HG03460 (cell line): ENCODE data around the gene KCNC2.

Source experiments
- ATAC-seq: cut with Tn5 transposase; IDR thresholded peaks from one replicate; pipeline ENCODE4 v1.9.1; 2021; ENCODE audit not compliant: unreplicated experiment

Gene KCNC2

DNA sequence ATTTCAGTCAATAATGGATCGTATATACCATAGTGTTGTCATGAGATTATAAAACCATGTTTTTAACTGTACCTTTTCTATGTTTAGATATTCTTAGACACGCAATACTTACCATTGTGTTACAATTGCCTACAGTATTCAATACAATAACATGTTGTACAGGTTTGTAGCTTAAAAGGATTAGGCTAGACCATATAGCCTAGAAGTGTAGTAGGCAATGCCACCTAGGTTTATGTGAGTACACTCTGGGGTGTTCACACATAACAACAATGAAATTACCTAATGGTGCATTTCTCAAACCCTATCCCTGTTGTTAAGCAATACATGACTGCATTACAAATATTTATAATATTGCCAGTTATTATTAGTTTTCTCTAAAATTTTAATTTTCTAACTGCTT is 144.2 kb downstream of the KCNC2 start:
- ATAC-seq, result no peak

DNA sequence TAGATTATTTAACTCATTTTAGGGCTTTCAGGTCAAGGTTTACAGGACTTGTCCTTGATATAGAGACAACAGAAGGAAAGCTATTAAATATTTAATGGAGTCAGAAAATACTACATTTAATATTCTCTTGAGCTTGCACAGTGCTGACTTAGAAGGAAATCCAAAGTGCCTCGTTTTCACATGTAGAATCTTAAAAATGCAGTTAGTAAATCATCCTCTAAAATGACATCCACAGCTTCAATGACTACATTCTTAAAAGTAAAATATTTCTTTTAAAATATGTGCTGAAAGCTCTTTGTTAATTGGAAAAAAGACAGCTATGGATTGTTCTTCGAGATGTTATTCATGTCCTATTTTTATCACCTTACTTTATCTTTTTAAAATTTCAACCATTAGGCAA is 146.9 kb downstream of the KCNC2 start:
- ATAC-seq, result no peak

DNA sequence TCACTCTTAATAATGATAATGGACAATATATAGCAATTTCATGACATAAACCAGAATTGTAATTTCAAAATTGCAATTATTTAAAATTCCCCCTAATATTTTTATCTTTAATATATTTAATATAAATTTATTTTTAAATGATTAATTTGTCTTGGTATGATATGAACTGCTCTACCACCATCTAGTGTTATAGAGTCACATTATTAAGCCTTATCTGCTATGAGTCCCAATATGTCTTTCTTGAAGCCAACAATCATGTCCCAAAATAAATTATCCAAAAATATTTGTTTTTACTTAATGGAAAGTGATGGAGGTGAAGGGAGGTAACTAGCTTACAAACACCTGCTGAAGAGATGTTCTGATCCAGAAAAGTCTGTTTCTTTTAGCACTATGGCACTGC is 151.4 kb downstream of the KCNC2 start:
- ATAC-seq, result no peak

DNA sequence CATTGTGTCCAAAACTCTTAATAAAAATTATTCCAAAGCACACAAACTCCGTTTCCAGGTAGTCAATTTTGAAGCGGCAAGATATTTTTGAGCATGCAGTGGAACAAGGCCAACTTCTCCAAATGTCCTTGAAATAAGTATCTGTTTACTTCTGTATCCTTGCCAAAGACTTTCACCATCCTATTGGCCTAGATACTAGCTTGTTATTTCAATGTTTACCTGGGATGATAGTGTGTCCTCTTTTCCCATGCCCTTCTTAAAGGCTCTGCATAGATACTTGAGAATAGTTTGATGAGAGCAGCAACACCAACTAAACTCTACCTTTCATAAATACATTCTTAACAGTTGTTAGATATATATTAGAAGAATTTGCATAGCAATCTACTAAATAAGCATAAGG is 160.9 kb downstream of the KCNC2 start:
- no peak for ATAC-seq

DNA sequence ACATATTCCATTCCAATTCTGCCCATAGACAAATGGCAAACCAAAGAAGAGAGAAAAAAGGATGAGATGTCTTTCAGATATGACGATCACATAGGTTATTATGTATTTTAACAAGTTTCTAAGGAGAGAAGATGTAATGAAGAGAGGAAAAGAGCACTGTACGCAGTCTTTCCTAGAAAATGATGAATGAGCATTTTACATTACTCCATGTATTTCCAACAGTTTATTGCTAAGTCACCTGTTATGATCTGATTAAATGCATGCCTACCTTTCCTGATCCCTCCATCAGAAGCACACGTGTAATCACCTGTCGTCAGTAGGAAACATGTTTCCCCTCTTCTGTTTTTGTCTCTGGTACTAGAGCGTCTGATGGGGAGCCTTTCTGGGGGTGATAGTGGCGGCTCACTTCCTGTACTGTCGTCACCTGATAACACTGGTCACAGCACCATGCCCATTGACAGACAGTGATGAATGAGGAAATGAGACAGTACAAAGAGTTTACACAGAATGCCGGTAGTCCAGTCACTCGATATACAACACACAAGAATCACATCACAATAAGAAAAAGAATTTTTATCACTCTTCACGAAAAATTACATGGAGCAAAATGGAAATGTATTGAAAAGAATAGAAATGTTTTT is 161.6 kb downstream of the KCNC2 start:
- ATAC-seq, result no peak

DNA sequence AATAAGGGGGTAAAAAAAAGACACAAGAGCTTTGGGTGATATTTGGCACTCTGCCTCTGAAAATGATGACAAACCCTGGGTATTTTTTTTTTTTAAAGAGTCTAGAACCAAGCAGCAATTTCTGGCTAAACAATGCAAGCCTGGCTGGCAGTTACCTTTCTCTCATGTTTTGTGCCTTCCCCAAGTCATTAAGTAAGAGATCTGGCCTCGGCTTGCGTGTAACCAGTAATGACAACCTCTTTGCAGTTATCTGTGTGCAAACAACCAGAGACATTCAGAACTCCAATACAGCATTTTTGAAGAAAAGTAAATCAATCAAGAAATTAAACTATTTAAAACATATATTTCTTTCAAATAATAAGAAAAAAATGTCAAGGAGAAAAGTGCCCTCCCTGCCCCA is 167.5 kb downstream of the KCNC2 start:
- ATAC-seq, result no peak

DNA sequence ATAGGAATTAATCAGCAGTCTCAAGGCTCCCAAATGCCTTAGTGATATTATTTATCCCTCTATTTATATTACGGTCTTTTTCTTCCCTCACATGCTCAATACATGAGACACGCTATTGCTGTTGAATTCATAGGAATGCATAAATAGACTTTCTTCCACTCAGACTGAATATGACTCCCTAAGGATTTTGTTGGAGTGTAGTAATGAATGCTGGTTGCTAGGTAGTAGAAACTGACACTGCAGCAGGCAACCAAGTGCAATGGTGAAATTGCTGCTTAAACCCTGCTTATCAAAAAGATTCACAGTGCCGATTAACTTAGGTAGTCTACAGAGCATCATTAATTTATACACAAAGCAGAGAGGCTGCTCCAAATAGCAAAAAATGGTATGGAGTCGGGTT is 168.2 kb downstream of the KCNC2 start:
- no peak for ATAC-seq

DNA sequence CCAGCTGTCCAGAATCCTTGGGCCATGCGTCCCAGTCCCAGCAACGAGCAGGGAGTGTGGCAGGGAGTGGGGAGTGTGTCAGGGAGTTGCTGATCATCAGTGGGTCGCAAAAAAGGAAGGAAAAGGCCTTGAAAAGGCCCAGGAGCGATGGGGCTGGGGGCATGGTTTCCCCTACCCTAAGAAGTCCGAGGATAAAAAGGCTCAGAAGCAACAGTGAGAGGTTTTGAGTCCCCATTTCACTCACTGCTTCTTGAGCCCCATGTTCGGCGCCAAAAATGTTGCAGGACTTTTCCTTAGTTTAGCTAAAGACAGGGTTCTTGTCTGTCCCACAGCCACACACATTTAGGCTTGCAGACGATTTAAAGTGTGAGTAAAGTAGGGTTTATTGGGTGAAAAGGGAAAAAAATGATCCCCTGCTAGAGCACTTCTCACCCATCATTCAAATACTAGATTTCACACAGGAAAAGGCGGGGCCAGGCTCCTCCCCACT is 189.5 kb downstream of the KCNC2 start:
- no peak for ATAC-seq

DNA sequence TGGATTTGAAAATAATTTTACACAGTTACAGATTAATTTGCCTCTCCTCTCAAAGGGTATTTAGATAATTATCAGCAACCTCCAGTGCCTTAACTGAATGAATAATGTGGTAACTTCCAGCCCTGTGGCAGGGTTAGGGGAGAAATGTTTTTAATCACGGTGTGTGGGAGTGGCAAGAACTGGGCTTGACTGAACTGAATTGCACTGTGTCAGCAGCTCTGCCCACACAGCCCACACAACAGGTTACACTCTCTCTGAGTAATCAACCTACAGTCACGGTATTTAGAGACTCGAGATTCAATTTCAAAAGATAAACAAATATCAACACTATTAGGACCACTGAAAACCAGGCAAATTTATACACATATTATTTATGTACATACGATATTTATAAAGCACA is 198.5 kb downstream of the KCNC2 start:
- no peak for ATAC-seq

DNA sequence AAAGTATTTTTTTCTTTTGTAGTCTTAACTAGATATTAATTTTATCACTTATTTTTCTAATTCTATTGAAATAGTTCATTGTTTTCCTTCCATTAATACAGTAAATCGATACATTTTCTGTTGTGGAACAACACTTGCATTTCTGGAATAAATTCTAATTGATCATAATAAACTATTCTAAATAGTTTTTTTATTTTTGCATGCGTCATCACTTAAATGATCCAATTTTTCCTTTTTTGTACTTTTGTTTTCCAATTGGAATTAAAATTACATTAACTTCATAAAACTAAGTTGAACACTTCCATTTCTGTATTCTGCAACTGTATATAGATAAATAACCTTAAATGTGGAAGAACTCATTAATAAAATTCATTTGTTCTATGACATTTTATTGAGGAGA is 202.5 kb downstream of the KCNC2 start:
- ATAC-seq, result no peak

DNA sequence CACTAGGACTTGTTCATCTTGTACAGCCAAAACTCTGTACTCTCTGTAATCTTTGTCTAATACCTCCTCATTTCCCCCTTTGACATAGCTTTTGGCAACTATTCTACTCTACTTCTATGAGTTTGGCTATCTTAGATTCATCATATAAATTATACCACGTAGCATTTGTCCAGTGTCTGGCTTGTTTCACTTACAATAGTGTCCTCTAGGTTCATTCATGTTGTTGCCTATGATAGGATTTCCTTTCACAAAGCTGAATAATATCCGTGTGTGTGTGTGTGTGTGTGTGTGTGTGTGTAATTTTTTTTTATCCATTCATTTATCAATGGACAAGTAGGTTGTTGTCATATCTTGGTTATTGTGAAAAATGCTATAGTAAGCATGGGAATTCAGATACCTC is 209.5 kb downstream of the KCNC2 start:
- no peak for ATAC-seq

DNA sequence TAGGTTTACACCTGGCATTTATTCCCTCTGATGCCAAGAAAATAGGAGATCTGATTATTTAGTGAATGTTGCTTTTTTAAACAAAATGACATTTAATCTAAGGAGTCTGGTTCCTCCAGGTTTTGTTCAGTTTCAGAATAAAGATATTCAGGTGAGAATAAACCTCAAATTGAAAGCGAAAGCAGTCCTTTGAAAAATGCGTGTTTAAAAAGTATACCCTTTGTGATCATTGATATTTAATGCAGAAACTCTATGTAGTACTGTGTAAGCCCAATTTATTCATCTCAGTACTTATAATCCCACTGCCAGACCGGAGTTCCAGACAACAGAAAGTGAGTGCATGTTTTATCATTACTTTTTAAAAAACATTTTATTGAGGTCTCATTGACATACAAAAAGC is 210.2 kb downstream of the KCNC2 start:
- no peak for ATAC-seq
